Measurements from ENCODE around the gene USP17L26.
"Not testable (repeated sequence)": the region's sequence is repeated elsewhere in the genome, so short reads cannot be mapped to it uniquely, and the experiment has no call there.

Gene USP17L26

GRCh38 chr4:9334358-9334757, at the start of gene USP17L26:
USP17L26 (plus strand) TSS chr4:9334658; CDS start chr4:9334658, 0 bp downstream.
- H3K4me3 ChIP-seq; DNase-seq (ENCODE audit: low spot score in 2 of 2); H3K36me3 ChIP-seq (replicated peaks); H3K9me3 ChIP-seq; H3K27me3 ChIP-seq (ENCODE audit: low read depth); H3K4me1 ChIP-seq; in situ Hi-C loops (cut with MboI; ENCODE audit: low sequenced_read_pairs): not testable (repeated sequence)

DNA sequence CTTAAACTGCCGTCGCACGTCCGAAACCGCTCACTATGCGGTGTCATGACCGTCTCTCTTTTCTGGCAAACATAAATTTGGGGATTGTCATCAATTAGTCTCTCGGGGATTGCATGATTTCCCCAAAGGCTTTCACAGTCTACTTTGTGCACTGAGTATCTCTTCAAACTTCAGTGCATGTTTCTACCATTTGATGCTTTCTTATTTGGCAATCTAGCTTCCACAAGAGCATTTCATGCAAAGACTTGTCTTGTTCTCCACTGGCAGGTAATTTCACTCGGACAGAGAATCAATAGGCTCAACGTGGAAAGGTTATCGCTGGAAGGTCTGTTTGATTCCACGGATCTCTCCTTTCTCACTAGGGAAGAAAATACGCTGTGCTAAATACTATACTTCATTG, 10.3 kb upstream of the USP17L26 start:
- H3K36me3 ChIP-seq (replicated peaks); H3K4me3 ChIP-seq; H3K27me3 ChIP-seq (ENCODE audit: low read depth); H3K9me3 ChIP-seq; H3K4me1 ChIP-seq; DNase-seq (ENCODE audit: low spot score in 2 of 2); in situ Hi-C loops (cut with MboI; ENCODE audit: low sequenced_read_pairs): not testable (repeated sequence)

- DNase-seq (ENCODE audit: low spot score in 2 of 2); H3K36me3 ChIP-seq (replicated peaks); in situ Hi-C loops (cut with MboI; ENCODE audit: low sequenced_read_pairs): not testable (repeated sequence)
Measured at GRCh38 chr4:9324865-9325264, 9.6 kb upstream of the USP17L26 start, which contains the start of gene USP17L24. USP17L24 (plus strand) TSS chr4:9325165; CDS start chr4:9325165, 0 bp downstream.

DNA sequence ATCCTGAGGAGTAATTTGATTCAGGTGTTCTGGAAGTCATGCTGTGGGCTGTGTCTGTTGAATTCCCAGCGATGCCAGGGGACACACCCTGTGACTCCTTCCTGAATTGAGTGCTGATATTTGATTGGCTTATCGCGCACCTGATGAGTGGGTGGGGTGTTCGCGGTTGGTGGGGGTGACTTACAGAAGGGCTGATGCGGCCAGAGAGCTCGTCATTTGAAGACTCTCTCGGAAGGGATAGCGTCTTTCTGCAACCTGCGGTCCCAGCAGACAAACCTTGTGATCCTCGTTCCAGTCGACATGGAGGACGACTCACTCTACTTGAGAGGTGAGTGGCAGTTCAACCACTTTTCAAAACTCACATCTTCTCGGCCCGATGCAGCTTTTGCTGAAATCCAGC, 4.8 kb upstream of the USP17L26 start, which contains the start of gene USP17L25:
USP17L25 (plus strand) TSS at position 301 of the 400 bp plus-strand sequence; CDS start at position 301, 0 bp downstream.
- H3K4me1 ChIP-seq; H3K4me3 ChIP-seq; in situ Hi-C loops (cut with MboI; ENCODE audit: low sequenced_read_pairs); H3K36me3 ChIP-seq (replicated peaks); DNase-seq (ENCODE audit: low spot score in 2 of 2); H3K9me3 ChIP-seq; H3K27me3 ChIP-seq (ENCODE audit: low read depth): not testable (repeated sequence)

More at GRCh38 chr4:9324865-9325264, 9.6 kb upstream of the USP17L26 start, which contains the start of gene USP17L24:
- not testable (repeated sequence) for H3K9me3 ChIP-seq; H3K4me3 ChIP-seq; H3K4me1 ChIP-seq; H3K27me3 ChIP-seq (ENCODE audit: low read depth)

DNA sequence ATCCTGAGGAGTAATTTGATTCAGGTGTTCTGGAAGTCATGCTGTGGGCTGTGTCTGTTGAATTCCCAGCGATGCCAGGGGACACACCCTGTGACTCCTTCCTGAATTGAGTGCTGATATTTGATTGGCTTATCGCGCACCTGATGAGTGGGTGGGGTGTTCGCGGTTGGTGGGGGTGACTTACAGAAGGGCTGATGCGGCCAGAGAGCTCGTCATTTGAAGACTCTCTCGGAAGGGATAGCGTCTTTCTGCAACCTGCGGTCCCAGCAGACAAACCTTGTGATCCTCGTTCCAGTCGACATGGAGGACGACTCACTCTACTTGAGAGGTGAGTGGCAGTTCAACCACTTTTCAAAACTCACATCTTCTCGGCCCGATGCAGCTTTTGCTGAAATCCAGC, 4.6 kb downstream of the USP17L26 start, which contains the start of gene USP17L5:
USP17L5 (plus strand) TSS at position 301 of the 400 bp plus-strand sequence; CDS start at position 301, 0 bp downstream.
- in situ Hi-C loops (cut with MboI; ENCODE audit: low sequenced_read_pairs); H3K4me3 ChIP-seq; DNase-seq (ENCODE audit: low spot score in 2 of 2); H3K27me3 ChIP-seq (ENCODE audit: low read depth); H3K9me3 ChIP-seq; H3K36me3 ChIP-seq (replicated peaks); H3K4me1 ChIP-seq: not testable (repeated sequence)

DNA sequence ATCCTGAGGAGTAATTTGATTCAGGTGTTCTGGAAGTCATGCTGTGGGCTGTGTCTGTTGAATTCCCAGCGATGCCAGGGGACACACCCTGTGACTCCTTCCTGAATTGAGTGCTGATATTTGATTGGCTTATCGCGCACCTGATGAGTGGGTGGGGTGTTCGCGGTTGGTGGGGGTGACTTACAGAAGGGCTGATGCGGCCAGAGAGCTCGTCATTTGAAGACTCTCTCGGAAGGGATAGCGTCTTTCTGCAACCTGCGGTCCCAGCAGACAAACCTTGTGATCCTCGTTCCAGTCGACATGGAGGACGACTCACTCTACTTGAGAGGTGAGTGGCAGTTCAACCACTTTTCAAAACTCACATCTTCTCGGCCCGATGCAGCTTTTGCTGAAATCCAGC, 9.4 kb downstream of the USP17L26 start, which contains the start of gene USP17L27:
USP17L27 (plus strand) TSS at position 301 of the 400 bp plus-strand sequence; CDS start at position 301, 0 bp downstream.
- H3K9me3 ChIP-seq; DNase-seq (ENCODE audit: low spot score in 2 of 2); H3K4me1 ChIP-seq; H3K36me3 ChIP-seq (replicated peaks); H3K4me3 ChIP-seq; H3K27me3 ChIP-seq (ENCODE audit: low read depth); in situ Hi-C loops (cut with MboI; ENCODE audit: low sequenced_read_pairs): not testable (repeated sequence)

DNA sequence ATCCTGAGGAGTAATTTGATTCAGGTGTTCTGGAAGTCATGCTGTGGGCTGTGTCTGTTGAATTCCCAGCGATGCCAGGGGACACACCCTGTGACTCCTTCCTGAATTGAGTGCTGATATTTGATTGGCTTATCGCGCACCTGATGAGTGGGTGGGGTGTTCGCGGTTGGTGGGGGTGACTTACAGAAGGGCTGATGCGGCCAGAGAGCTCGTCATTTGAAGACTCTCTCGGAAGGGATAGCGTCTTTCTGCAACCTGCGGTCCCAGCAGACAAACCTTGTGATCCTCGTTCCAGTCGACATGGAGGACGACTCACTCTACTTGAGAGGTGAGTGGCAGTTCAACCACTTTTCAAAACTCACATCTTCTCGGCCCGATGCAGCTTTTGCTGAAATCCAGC, 14.1 kb downstream of the USP17L26 start, which contains the start of gene USP17L28:
USP17L28 (plus strand) TSS at position 301 of the 400 bp plus-strand sequence; CDS start at position 301, 0 bp downstream.
- H3K36me3 ChIP-seq (replicated peaks); DNase-seq (ENCODE audit: low spot score in 2 of 2); in situ Hi-C loops (cut with MboI; ENCODE audit: low sequenced_read_pairs); H3K9me3 ChIP-seq; H3K4me3 ChIP-seq; H3K27me3 ChIP-seq (ENCODE audit: low read depth); H3K4me1 ChIP-seq: not testable (repeated sequence)

- DNase-seq (ENCODE audit: low spot score in 2 of 2); H3K9me3 ChIP-seq; in situ Hi-C loops (cut with MboI; ENCODE audit: low sequenced_read_pairs): not testable (repeated sequence)
Measured at GRCh38 chr4:9350866-9351265, 16.4 kb downstream of the USP17L26 start.

DNA sequence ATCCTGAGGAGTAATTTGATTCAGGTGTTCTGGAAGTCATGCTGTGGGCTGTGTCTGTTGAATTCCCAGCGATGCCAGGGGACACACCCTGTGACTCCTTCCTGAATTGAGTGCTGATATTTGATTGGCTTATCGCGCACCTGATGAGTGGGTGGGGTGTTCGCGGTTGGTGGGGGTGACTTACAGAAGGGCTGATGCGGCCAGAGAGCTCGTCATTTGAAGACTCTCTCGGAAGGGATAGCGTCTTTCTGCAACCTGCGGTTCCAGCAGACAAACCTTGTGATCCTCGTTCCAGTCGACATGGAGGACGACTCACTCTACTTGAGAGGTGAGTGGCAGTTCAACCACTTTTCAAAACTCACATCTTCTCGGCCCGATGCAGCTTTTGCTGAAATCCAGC, 18.9 kb downstream of the USP17L26 start, which contains the start of gene USP17L29:
USP17L29 (plus strand) TSS at position 301 of the 400 bp plus-strand sequence; CDS start at position 301, 0 bp downstream.
- in situ Hi-C loops (cut with MboI; ENCODE audit: low sequenced_read_pairs); H3K4me3 ChIP-seq; H3K4me1 ChIP-seq; H3K9me3 ChIP-seq; DNase-seq (ENCODE audit: low spot score in 2 of 2); H3K27me3 ChIP-seq (ENCODE audit: low read depth); H3K36me3 ChIP-seq (replicated peaks): not testable (repeated sequence)

More at GRCh38 chr4:9350866-9351265, 16.4 kb downstream of the USP17L26 start:
- H3K36me3 ChIP-seq (replicated peaks); H3K27me3 ChIP-seq (ENCODE audit: low read depth); H3K4me3 ChIP-seq; H3K4me1 ChIP-seq: not testable (repeated sequence)

- DNase-seq (ENCODE audit: low spot score in 2 of 2); H3K4me3 ChIP-seq; H3K4me1 ChIP-seq; H3K36me3 ChIP-seq (replicated peaks); H3K27me3 ChIP-seq (ENCODE audit: low read depth); in situ Hi-C loops (cut with MboI; ENCODE audit: low sequenced_read_pairs); H3K9me3 ChIP-seq: not testable (repeated sequence)
Measured at GRCh38 chr4:9362829-9363228, 28.4 kb downstream of the USP17L26 start, which contains the start of gene USP17L30. USP17L30 (plus strand) TSS chr4:9363129; CDS start chr4:9363129, 0 bp downstream.

DNA sequence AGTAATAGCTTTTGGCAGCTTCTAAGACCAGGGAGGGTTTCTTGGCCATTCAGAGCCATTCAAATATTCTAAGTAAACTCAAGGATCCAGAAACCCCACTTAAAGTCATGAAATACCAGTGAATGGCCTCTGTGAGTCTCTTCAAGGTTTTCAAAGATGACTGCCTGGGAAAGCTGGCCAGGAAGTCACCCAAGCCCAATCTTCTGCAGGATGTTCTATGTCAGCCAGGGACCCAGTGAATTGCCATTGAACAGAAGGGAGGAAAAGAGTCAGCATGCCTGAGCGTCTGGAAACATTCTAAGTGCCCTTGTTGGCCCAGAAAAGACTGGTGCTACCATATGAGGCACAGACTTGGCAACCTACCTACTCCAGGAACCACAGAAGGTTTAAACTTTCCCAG, 45.4 kb downstream of the USP17L26 start:
- H3K9me3 ChIP-seq; in situ Hi-C loops (cut with MboI; ENCODE audit: low sequenced_read_pairs); H3K36me3 ChIP-seq (replicated peaks); H3K4me1 ChIP-seq; H3K4me3 ChIP-seq; H3K27me3 ChIP-seq (ENCODE audit: low read depth); DNase-seq (ENCODE audit: low spot score in 2 of 2): not testable (repeated sequence)

- H3K9me3 ChIP-seq; H3K36me3 ChIP-seq (replicated peaks); H3K27me3 ChIP-seq (ENCODE audit: low read depth); in situ Hi-C loops (cut with MboI; ENCODE audit: low sequenced_read_pairs); H3K4me1 ChIP-seq: not testable (repeated sequence)
- peak in 1 of 2 experiments; percentile 72 for DNase-seq (ENCODE audit: low spot score in 2 of 2)
- 0 out of 2 replicates have a peak overlapping the region, but pooled peaks have one; percentile 12 for H3K4me3 ChIP-seq
Measured at GRCh38 chr4:9381012-9381534, 46.6 kb downstream of the USP17L26 start.

DNA sequence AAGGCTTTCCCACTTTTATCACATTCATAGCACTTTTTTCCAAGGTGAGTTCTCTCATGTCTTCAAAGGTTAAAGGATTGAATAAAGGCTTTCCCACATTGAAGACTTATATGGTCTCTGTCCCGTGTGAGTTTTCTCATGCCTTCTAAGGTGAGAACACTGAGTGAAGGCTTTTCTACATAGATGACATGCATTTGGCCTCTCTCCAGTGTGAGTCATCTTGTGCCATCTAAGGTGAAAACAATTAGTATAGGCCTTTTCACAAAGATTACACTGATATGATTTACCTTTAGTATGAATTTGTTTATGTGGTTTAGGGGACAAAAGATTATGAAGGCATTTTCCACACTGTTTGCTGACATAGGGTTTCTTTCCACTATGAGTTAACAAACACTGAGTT, 49.7 kb downstream of the USP17L26 start:
- no peaks in the 10 kb centered on the region for H3K36me3 ChIP-seq (replicated peaks)
- no peaks in the 10 kb centered on the region for H3K27me3 ChIP-seq (ENCODE audit: low read depth)
- no peak overlapping the region for H3K4me3 ChIP-seq
- H3K9me3 ChIP-seq = no peaks in the 10 kb centered on the region
- in situ Hi-C loops (cut with MboI; ENCODE audit: low sequenced_read_pairs) = no loop called here
- DNase-seq (ENCODE audit: low spot score in 2 of 2) = no peak
- H3K4me1 ChIP-seq = no peaks in the 10 kb centered on the region

Measured in HAP-1 (cell line).